ENCODE measurements around the gene RAB44. TPM values are rescaled to one million over a fixed set of nuclear protein-coding genes. Genes with fewer than 3 reads are reported as not detected.
"Not testable (repeated sequence)": the region's sequence is repeated elsewhere in the genome, so short reads cannot be mapped to it uniquely, and the experiment has no call there.

Gene RAB44
- total RNA-seq, 1 donor from 2014 or later: 0.20 TPM

- H3K9me3 Mint-ChIP-seq: no peaks in the 10 kb centered on the region
- intact Hi-C loops (cut with micrococcal nuclease): no loop called here
- no peak overlapping the region for H3K27ac Mint-ChIP-seq
- peaks cover 29% of the 10 kb centered on the region for H3K4me1 Mint-ChIP-seq
- DNase-seq: no peak
- ChIA-PET POLR2A (interaction anchor here (0.6 to 1.6 kb wide), 8 partner anchors 13 to 407 kb away, joined by 3 to 7 read pairs (median 4); partner anchors contain the start of genes CDKN1A and PPIL1), CTCF (interaction anchor here (0.9 to 1.4 kb wide), 2 partner anchors 105 to 106 kb away, joined by 3 read pairs; no protein-coding TSS in a partner anchor)
- no peaks in the 10 kb centered on the region for H3K27me3 Mint-ChIP-seq
- no peaks in the 10 kb centered on the region for H3K36me3 Mint-ChIP-seq (ENCODE audit: low read depth)
- TF ChIP-seq, protein P1, sequence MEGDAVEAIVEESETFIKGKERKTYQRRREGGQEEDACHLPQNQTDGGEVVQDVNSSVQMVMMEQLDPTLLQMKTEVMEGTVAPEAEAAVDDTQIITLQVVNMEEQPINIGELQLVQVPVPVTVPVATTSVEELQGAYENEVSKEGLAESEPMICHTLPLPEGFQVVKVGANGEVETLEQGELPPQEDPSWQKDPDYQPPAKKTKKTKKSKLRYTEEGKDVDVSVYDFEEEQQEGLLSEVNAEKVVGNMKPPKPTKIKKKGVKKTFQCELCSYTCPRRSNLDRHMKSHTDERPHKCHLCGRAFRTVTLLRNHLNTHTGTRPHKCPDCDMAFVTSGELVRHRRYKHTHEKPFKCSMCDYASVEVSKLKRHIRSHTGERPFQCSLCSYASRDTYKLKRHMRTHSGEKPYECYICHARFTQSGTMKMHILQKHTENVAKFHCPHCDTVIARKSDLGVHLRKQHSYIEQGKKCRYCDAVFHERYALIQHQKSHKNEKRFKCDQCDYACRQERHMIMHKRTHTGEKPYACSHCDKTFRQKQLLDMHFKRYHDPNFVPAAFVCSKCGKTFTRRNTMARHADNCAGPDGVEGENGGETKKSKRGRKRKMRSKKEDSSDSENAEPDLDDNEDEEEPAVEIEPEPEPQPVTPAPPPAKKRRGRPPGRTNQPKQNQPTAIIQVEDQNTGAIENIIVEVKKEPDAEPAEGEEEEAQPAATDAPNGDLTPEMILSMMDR (IDR thresholded peaks at IDR 0.05): no peak
- ATAC-seq (ENCODE audit: low read depth): no peak
- no peak overlapping the region for H3K4me3 Mint-ChIP-seq
These were observed 22.9 kb downstream of the RAB44 start for GRCh38 chr6:36720251-36721141.

DNA sequence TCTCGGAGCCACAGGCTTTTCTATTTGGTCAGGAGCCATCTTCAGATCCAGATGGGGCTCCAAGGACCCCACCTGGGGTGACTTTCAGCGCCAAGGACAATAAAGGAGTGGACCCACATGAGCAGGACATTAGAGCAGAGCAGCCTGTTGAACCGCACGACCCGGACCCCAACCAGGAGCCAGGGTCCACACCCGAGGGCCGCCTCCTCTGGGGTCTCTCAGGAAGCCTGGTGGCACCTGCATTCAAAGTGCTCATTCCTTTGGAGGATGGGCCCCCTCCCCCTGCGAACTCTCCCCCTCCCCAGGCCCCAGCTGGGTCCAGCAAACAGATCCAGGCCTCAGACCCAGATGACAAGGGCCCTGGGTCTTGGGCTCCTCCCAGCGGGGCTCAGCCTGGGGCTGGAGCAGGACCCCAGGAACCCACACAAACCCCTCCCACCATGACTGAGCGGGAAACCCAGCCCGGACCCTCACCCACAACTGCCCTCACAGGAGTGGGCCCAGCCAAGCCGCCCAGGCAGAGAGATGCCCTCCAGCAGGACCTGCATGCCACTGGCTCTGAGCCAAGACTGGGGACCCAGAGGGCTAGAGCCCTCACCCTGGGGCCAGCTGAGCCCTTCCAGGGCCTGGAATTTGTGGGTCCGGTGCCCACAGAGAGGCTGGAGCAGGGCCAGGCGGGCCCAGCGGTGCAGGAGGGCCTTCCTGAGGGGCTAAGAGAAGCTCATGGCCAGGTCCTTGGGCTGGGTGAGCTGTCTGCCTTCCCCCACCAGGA is 23.9 kb downstream of the RAB44 start:
- Mint-ChIP-seq H3K4me1 (peaks cover 39% of the 10 kb centered on the region), H3K27ac (no peak overlapping the region), H3K9me3 (no peaks in the 10 kb centered on the region), H3K36me3 (ENCODE audit: low read depth) (no peaks in the 10 kb centered on the region), H3K27me3 (no peaks in the 10 kb centered on the region), H3K4me3 (no peak overlapping the region)
- TF ChIP-seq, protein P1 (IDR thresholded peaks at IDR 0.05): no peak
- ATAC-seq (ENCODE audit: low read depth) (no peak), DNase-seq (no peak)
- POLR2A ChIA-PET: interaction anchor here (1.3 to 1.6 kb wide), 2 partner anchors 37 to 42 kb away, joined by 4 to 7 read pairs; partner anchors contain the start of gene CDKN1A
- intact Hi-C loops (cut with micrococcal nuclease): no loop called here
- CTCF ChIA-PET: no interaction called here

GRCh38 chr6:36722365-36722764 is 24.7 kb downstream of the RAB44 start:
- Mint-ChIP-seq H3K4me1 (peaks cover 47% of the 10 kb centered on the region), H3K27ac (no peak overlapping the region), H3K36me3 (ENCODE audit: low read depth) (no peaks in the 10 kb centered on the region), H3K27me3 (no peaks in the 10 kb centered on the region), H3K4me3 (no peak overlapping the region), H3K9me3 (no peaks in the 10 kb centered on the region)
- ATAC-seq (ENCODE audit: low read depth): no peak
- no peak for DNase-seq
- TF ChIP-seq, protein P1 (IDR thresholded peaks at IDR 0.05): no peak
- ChIA-PET POLR2A (interaction anchor here (0.6 to 1.1 kb wide), 2 partner anchors 33 to 1101 kb away, joined by 3 to 4 read pairs; no protein-coding TSS in a partner anchor), CTCF (interaction anchor here (0.8 to 1.1 kb wide), 3 partner anchors 30 to 107 kb away, joined by 3 to 4 read pairs (median 4); no protein-coding TSS in a partner anchor)
- intact Hi-C loops (cut with micrococcal nuclease): no loop called here

GRCh38 chr6:36722879-36723278 is 25.3 kb downstream of the RAB44 start:
- CTCF ChIA-PET: interaction anchor here (0.7 to 1.1 kb wide), 5 partner anchors 31 to 113 kb away, joined by 3 to 4 read pairs (median 3); no protein-coding TSS in a partner anchor
- no peaks in the 10 kb centered on the region for H3K27me3 Mint-ChIP-seq
- H3K4me1 Mint-ChIP-seq: peaks cover 52% of the 10 kb centered on the region
- no peak overlapping the region for H3K4me3 Mint-ChIP-seq
- DNase-seq (no peak), ATAC-seq (ENCODE audit: low read depth) (no peak)
- intact Hi-C loops (cut with micrococcal nuclease): no loop called here
- POLR2A ChIA-PET: interaction anchor here (0.6 to 1.1 kb wide), 2 partner anchors 24 to 33 kb away, joined by 4 to 6 read pairs; no protein-coding TSS in a partner anchor
- no peaks in the 10 kb centered on the region for H3K36me3 Mint-ChIP-seq (ENCODE audit: low read depth)
- TF ChIP-seq, protein P1 (IDR thresholded peaks at IDR 0.05): no peak
- no peak overlapping the region for H3K27ac Mint-ChIP-seq
- no peaks in the 10 kb centered on the region for H3K9me3 Mint-ChIP-seq

- not testable (repeated sequence) for ATAC-seq (ENCODE audit: low read depth); H3K4me3 Mint-ChIP-seq
- POLR2A ChIA-PET: interaction anchor here (0.6 to 1.1 kb wide), 5 partner anchors 8 to 45 kb away, joined by 3 to 5 read pairs (median 5); partner anchors contain the start of gene CDKN1A
These were observed 26.4 kb downstream of the RAB44 start for GRCh38 chr6:36723992-36724391.

More at GRCh38 chr6:36723992-36724391, 26.4 kb downstream of the RAB44 start:
- not testable (repeated sequence) for DNase-seq; H3K27ac Mint-ChIP-seq; H3K27me3 Mint-ChIP-seq; H3K9me3 Mint-ChIP-seq; H3K36me3 Mint-ChIP-seq (ENCODE audit: low read depth)
- intact Hi-C loops (cut with micrococcal nuclease): loop anchor here (1.0 kb wide), 2 partner anchors 101 to 109 kb away; no protein-coding TSS in a partner anchor
- peaks cover 61% of the 10 kb centered on the region for H3K4me1 Mint-ChIP-seq
- CTCF ChIA-PET: interaction anchor here (0.8 to 2.3 kb wide), 11 partner anchors 11 to 114 kb away, joined by 3 to 18 read pairs (median 4); no protein-coding TSS in a partner anchor

Data from activated B cell treated with CpG ODN at 0.5 μM for 24 hours (primary cell).